Renal cortical epithelial cell (primary cell): ENCODE measurements around the gene ARHGAP45. TPM values are rescaled to one million over a fixed set of nuclear protein-coding genes. Genes with fewer than 3 reads are reported as not detected.

ENCODE experiments used
- DNase-seq: peaks from one replicate; pipeline ENCODE4 v3.0.0-alpha.2; 2011; ENCODE audit warnings: low read depth
- total RNA-seq: library from RNA; depleted of rRNA; stranded (reverse); fragments of >200 nt; gene quantifications from 2 replicates; pipeline ENCODE4 v1.2.3, GENCODE V29; 2014

The ARHGAP45 gene
- total RNA-seq, 1 donor from 2014 or later = 8.3 TPM

DNA sequence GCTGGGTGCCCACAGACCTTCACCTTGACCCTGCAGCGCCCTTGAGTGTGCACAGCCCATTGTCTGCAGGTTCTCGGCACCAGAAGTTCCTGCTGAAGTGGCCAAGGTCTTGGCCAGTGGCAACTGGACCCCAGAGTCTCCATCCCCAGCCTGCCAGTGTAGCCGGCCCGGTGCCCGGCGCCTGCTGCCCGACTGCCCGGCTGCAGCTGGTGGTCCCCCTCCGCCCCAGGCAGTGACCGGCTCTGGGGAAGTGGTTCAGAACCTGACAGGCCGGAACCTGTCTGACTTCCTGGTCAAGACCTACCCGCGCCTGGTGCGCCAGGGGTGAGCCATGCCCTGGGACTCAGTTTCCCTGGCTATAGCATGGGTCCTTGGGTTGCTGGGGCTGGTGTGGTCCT lies 11.9 kb upstream of the ARHGAP45 start:
- no peak for DNase-seq

DNA sequence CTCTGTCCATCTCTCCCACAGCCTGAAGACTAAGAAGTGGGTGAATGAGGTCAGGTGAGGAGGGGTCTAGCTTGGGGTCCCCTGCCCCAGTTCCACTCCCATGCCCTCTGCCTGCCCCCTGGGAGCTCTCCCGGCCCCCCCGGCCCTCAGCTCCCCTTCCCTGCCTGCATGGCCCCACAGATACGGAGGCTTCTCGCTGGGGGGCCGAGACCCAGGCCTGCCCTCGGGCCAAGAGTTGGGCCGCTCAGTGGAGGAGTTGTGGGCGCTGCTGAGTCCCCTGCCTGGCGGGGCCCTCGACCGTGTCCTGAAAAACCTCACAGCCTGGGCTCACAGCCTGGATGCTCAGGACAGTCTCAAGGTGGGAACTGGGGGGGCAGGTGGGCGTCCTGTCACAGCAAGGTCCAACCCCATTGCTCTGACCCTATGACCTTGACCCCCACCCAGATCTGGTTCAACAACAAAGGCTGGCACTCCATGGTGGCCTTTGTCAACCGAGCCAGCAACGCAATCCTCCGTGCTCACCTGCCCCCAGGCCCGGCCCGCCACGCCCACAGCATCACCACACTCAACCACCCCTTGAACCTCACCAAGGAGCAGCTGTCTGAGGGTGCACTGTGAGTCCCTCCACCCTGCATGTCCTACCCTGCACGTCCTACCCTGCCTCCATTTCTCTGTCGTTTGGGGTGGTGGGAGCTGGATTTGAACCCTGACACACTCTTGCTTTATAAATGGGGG lies 10.9 kb upstream of the ARHGAP45 start:
- no peak for DNase-seq

DNA sequence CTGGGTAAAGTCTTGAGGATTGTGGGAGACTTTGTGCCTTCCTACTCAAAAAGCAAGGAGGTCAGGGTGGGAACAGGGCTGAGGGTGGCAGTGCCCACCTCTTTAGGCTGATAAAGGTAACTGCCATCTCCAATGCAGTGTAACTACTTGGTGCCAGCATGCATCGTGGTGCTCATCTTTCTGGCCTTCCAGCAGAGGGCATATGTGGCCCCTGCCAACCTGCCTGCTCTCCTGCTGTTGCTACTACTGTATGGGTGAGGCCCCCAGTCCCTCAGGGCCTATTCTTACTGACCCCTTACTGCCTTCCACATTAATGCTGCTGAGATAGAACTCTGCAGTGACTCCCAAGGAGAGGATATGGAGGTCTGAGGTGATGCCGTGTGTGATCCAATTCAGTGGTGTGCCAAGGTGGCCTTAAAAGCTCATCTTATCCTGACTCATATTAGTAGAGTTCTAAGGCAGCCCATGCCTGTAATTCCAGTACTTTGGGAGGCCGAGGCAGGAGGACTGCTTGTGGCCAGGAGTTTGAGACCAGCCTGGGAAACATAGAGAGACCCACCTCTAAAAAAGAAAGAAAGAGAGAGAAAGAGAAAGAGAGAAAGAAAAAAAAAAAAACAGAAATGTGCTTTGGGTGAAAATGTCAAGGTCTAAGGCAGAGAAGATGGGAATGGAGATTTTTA lies 9.7 kb upstream of the ARHGAP45 start:
- DNase-seq = peak; percentile 37

DNA sequence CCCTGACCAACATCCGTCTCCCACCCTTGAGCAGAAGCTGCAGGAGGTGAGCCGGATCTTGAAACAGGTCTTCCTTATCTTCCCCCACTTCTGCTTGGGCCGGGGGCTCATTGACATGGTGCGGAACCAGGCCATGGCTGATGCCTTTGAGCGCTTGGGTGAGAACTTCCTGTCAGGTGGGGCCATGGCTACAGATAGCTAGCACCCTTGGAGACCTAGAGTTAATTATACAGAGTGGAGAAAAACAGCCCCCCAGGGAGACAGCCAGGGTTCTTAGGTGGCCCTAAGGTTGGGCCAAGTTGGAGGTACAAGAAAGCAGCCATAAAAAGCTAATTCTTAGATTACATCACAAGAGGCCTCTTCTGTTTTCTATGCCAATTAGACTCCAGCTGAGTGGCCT lies 8.9 kb upstream of the ARHGAP45 start:
- no peak for DNase-seq

DNA sequence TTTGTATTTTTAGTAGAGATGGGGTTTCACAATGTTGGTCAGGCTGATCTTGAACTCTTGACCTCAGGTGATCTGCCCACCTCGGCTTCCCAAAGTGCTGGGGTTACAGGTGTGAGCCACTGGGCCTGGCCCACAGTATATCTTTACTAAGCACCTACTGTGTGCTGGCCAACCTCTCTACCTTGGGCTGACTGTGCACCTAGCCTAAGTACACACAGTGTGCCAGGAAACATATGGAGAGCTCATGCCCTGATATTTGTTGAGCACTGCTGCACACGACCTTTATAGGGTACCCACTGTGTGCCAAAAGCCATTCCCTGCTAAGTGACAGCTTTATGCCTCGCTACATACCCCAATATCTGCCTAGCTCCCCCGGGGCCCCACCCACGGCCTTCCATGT lies 6.3 kb upstream of the ARHGAP45 start:
- DNase-seq = no peak

DNA sequence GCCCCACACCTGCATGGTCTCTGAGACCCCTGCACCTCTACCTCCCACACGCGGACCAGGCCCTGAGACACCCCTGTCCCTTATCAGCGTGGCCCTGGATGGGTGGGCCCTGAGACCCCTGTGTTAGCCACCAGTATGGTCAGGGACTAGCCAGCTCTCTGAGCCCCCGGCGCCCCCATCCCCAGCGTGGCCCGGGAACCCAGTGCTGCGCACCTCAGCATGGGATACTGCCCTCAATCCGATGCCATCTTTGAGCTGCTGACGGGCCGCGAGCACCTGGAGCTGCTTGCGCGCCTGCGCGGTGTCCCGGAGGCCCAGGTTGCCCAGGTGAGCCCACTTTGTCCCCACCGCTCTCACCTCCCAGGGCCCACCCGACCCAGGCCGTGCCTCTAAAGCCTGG lies 5.0 kb upstream of the ARHGAP45 start:
- DNase-seq = no peak

DNA sequence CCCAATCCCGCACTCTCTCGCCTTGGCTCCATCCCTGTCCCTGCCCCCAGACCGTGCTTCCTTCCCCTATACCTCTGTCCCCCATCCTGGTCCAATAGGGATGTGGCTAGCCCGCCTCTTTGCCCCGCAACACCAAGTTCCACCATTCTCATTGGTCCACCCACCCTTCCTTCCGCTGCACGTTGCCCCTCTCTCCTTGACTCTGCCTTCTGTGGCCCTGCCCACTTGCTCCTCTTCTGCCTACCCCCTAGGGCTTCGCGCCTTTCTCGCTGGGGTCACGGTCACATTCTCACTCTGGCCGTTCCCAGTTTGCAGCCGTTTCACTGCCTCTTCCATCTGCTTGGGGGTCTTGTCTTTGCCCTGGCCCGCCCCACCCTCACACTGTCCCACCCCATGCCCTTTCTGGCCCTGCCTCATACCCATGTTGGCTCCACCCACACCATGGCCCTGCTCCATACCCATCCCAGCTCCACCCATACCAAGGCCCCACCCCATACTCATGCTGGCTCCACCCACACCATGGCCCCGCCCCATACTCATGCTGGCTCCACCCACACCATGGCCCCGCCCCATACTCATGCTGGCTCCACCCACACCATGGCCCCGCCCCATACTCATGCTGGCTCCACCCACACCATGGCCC lies 4.5 kb upstream of the ARHGAP45 start:
- DNase-seq = no peak

DNA sequence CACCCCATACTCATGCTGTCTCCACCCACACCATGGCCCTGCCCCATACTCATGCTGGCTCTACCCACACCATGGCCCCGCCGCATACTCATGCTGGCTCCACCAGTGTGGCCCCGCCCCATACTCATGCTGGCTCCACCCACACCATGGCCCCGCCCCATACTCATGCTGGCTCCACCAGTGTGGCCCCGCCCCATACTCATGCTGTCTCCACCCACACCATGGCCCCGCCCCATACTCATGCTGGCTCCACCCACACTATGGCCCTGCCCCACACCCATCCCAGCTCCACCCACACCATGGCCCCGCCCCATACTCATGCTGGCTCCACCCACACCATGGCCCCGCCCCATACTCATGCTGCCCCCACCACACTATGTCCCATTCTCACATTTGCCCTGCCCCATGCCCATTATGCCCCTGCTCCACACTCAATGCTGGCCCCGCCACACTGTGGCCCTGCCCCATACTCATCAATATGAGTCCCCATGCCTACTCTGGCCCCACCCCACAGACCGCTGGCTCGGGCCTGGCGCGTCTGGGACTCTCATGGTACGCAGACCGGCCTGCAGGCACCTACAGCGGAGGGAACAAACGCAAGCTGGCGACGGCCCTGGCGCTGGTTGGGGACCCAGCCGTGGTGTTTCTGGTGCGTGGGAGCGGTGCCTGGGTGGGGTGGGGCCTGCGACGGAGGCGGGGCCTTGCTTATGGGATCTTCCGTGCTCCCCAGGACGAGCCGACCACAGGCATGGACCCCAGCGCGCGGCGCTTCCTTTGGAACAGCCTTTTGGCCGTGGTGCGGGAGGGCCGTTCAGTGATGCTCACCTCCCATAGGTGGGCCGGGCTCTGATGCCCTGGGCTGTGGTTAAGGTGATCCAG lies 3.7 kb upstream of the ARHGAP45 start:
- no peak for DNase-seq

DNA sequence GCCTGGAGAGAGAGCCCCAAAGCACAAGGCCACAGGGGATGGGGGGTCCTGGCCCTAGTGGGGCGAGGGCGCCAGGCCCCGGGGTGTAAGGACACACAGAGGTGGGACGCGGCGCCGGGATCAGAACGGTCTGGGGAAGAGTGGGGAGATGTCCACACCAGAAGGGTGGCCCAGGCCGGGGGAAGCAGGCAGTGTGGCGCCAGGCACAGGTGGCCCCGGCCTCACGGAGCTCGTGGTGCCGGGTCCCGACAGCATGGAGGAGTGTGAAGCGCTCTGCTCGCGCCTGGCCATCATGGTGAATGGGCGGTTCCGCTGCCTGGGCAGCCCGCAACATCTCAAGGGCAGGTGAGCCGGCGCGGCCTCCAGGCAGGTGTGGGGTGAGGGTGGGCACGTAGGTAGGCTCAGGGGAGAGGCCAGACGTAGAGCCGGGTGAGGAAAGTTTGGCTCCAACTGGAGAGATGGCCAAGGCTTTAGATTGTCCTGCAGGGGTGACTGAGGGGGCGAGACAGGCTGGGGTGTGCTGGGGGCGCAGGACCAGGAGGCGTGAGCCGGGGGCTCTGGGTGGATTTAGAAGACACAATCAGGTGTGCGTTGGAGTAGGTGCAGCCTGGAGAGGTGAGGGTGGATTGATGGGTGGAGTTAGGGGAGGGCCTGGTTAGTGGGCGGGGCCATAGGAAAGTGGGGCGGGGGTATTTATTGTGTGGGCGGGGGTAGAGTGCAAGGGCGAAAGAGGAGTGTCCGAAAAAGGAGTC lies 2.9 kb upstream of the ARHGAP45 start:
- no peak for DNase-seq

DNA sequence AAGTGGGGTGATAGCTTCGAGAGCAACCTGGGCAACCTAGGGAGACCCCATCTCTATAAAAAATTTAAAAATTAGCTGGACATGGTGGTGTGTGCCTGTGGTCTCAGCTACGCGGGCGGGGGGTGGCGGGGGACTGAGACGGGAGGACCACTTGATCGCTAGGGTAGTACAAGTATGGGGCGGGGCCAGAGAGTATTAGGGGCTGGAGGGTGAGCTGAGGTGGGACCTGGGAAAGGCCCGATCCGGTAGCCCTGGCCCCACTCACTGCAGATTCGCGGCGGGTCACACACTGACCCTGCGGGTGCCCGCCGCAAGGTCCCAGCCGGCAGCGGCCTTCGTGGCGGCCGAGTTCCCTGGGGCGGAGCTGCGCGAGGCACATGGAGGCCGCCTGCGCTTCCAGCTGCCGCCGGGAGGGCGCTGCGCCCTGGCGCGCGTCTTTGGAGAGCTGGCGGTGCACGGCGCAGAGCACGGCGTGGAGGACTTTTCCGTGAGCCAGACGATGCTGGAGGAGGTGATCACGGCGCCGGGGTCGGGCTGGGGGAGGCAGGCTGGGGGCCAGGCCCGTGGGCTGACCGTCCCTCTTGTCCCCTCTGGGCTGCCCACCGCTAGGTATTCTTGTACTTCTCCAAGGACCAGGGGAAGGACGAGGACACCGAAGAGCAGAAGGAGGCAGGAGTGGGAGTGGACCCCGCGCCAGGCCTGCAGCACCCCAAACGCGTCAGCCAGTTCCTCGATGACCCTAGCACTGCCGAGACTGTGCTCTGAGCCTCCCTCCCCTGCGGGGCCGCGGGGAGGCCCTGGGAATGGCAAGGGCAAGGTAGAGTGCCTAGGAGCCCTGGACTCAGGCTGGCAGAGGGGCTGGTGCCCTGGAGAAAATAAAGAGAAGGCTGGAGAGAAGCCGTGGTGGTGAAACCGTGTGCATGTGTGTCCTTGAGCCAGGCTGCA lies 2.0 kb upstream of the ARHGAP45 start:
- no peak for DNase-seq

DNA sequence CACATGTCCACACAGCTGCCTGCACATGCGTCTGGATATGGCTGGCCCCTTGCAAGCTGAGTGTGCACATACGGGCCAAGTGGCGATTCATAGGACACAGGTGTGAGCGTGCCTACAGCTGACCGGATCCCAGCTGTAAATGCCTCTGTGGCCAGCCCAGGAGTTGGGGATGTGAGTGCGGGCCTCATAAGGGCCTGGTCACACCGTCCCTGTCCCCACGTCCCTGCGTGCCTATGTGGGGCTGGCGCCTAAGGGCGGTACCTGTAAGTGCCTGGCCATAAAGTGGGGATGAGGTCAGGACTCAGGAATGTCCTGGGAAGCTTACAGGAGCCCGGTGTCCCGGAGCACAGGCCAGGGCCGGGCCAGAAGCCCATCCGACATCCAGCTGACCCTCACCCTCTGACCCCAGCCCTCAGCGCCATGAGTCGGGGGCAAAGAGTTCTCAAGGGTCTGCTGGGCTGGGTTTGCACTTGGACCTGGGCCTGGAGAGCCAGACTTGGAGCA lies 1.3 kb upstream of the ARHGAP45 start:
- DNase-seq = peak; percentile 19

DNA sequence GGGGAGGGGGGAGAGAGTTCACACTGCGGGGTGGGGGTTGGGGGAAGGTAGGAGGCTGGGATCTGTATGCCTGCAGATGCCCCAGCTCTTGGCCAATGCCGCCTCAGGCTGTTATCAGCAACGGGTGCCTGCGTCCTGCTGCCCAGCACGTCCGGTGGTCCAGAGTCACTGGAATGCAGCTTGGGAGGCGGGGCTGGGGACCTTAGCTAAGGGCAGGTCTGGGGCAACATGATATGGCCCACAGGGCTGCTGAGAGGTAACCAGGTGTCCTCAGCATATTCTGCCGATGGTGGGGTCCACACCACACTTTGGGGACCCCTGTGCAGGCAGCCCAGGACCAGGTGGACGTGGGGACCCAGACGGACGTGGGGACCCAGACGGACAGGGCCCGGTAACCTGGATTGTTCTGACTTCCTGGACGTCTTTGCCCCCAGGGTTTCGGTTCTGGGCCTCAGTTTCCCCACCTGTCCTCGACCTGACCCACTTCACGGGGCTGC lies 668 bp upstream of the ARHGAP45 start:
- no peak for DNase-seq

DNA sequence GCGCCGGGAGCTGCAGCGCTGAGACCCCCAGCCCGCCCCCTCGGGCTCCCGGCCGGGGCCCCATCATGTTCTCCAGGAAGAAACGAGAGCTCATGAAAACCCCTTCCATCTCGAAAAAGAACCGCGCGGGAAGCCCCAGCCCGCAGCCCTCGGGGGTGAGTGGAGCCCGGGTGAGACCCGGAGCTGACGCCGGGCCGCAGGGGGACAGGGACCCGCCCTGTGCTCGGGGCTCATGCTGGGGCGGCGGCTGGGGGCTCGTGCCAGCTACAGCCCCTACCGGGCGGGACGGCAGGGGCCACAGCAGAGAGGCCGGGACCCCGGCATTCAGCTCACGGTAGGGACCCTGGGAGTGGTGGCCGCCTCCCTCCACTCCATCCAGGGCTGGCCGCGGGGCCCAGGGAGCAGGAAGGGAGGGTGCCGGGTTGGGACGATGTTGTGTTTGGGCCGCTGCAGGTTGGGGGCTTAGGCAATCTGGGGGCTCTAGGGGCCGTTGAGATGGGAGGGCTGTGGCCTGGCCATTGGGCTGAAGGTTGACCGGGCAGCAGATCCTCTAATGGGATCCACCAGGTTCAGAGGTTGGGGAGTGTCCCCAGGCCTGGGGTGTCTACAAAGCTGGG lies 482 bp downstream of the ARHGAP45 start:
- no peak for DNase-seq

DNA sequence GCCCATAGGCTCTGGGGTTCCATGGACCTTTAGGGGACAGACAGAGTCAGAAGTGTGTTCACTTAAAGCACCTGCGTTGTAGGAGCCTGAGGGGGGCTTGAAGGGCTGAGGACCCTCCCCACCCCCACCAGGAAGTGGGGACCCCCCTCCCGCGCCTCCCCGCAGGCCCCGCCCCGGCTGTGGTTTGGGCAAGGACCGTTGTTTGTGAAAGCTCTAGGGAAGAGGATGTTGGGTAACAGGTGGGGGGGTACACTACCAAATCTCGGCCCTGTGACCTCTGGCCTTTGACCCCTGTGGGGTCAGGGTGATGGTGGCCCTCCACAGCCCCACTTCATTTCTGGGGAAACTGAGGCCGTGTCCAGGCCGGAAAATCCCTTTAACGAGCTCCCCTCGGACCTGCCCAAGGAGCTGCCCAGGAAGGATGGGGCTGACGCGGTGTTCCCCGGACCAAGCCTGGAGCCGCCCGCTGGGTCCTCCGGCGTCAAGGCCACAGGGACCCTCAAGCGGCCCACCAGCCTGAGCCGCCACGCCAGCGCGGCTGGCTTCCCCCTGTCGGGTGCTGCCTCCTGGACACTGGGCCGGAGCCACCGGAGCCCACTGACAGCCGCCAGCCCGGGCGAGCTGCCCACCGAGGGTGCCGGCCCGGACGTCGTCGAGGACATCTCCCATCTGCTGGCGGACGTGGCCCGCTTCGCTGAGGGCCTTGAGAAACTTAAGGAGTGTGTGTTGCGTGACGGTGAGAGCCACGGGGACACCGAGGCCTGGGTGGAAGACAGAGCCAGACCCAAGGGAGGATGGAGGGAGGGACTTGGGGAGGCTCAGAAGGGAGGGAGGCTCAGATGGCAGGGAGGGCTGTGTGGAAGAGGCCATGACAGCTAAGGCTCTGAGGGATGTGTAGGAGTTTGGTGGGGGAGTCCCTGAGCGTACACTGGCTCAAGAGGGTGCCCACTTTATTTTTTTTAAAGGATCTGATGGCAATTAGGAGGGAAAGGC lies 1.3 kb downstream of the ARHGAP45 start:
- DNase-seq = no peak

DNA sequence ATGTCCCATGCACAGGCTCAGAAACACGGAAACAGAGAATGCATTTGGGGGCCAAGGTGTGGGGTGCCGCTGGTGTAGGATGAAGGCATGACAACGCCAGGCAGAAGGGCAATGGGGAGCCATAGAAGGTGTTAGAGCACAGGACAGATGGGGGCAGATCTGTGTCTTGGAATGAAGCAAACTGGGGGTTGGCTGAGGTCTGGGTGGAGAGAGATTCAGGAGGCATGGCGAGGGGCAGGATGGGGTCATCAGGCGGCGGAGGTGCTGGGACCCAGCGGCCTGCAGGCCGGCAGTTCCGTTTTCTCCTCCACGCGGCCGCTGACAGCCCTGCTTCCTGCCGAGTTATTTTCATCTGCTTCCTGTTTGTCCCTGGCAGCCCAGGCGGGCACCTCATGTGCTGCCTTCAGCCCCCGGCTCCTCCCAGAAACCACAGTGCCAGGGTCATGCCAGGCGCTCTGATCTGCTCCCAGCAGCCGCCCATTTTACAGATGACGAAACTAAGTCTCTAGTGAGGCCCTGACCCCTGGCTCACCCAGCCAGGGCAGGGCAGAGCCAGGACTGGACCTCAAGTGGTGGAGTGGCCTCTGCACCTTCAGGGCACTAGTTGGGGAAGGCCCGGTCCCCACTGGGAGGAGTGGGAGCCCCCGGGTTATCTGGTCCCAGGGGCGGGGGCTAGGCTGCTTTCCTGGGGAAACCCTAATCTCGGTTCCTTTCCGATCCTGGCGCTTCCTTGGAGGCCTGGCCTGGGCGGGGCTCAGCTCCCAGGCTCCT lies 2.2 kb downstream of the ARHGAP45 start:
- DNase-seq = no peak

DNA sequence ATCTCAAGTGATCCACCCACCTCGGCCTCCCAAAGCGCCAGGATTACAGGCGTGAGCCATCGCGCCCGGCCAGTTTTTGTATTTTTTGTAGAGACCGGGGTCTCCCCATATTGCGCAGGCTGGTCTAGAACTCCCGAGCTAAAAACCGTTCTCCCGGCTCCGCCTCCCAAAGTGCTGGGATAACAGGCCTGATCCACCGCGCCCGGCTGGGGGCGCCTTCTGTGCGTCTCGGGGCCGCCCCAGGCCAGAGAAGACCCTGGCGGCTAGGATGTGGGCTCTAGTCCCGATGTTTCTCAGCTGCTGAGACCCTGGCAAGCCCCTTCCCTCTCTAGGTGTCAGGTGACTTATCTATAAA lies 3.6 kb downstream of the ARHGAP45 start:
- DNase-seq = no peak
